Colonic mucosa (tissue), 4 donors: ENCODE results near the gene RPL21. TPM values are rescaled to one million over a fixed set of nuclear protein-coding genes. Genes with fewer than 3 reads are reported as not detected.
A peak's percentile ranks its signal among the peaks of the same experiment; 100 is the strongest.

Experiments
- DNase-seq: peaks from one replicate; pipeline ENCODE4 v3.0.0-alpha.2; 2020
- H3K27ac ChIP-seq: fragments of 200-600 bp; one replicate; pipeline ENCODE4 v1.8.0; 2021
- H3K27me3 ChIP-seq: fragments of 200-600 bp; one replicate; pipeline ENCODE4 v1.8.0; 2021
- H3K36me3 ChIP-seq: fragments of 200-600 bp; one replicate; pipeline ENCODE4 v1.8.0; 2021
- H3K4me1 ChIP-seq: fragments of 200-600 bp; one replicate; pipeline ENCODE4 v1.8.0; 2021; ENCODE audit warnings: mild to moderate bottlenecking
- H3K4me3 ChIP-seq: fragments of 200-600 bp; one replicate; pipeline ENCODE4 v1.8.0; 2021
- H3K9ac ChIP-seq, 2 donors: one replicate each; pipeline ENCODE4 v1.7.0; 2013; ENCODE audit warnings: control low read depth in 2 of 2, low read depth in 2 of 2, low read length in 2 of 2
- H3K9me3 ChIP-seq: fragments of 200-600 bp; one replicate; pipeline ENCODE4 v1.8.0; 2021
- intact Hi-C: fragments of 100-400 bp; cut with DNase I; formaldehyde crosslinking; loops from one replicate; pipeline ENCODE4 v1.14.1; 2022
- total RNA-seq, 2 donors: library from RNA; stranded (reverse); fragmentation: NEBNext Ultra II Directional in 1 of 2; extraction: Animal tissue kit (Norgen Biotek cat#: 25700) in 1 of 2; gene quantifications; one replicate each; pipeline ENCODE4 v1.2.1, GENCODE V29; 2021
- TF ChIP-seq, protein P1 (sequence below): fragments of 200-600 bp; IDR thresholded peaks from one replicate; pipeline ENCODE4 v1.8.0; 2022; ENCODE audit warnings: antibody characterized with exemption, mild to moderate bottlenecking
- donor health status: healthy.
- donor health status: DM: no; HTN: no; CAD: no.
- donor health status: DM: no; HTN: no; CAD: no.

Gene RPL21
- total RNA-seq, 2 donors from 2014 or later: 795 to 929 TPM

DNA sequence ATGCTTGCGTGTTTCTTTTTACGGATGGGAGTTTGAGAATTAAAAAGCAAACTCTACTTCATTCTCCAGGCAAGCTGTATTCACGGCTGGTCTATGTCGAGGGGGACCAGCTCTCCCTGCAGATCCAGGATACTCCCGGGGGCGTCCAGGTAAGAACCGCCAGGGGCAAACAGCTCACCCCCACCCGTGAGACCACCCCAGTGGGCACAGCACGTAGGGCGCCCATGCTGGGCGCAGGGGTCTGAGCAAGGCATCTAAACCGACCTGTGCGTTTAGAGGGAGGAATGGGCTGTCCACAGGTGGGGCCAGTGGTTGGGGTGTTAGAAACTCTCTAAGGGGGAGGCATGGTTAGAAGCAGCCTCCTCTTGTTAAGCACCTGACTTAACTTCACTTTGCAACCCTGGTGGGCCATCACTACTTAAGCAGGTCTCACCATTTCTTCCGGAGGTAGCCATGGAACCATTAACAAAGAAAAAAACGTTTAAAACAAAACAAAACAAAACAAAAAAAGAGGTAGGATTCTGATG lies 20.3 kb downstream of the RPL21 start:
- H3K9me3 ChIP-seq: no peaks in the 10 kb centered on the region
- H3K4me3 ChIP-seq: peak overlapping the region; percentile 87
- H3K4me1 ChIP-seq: peaks cover 7% of the 10 kb centered on the region
- TF ChIP-seq, protein P1, sequence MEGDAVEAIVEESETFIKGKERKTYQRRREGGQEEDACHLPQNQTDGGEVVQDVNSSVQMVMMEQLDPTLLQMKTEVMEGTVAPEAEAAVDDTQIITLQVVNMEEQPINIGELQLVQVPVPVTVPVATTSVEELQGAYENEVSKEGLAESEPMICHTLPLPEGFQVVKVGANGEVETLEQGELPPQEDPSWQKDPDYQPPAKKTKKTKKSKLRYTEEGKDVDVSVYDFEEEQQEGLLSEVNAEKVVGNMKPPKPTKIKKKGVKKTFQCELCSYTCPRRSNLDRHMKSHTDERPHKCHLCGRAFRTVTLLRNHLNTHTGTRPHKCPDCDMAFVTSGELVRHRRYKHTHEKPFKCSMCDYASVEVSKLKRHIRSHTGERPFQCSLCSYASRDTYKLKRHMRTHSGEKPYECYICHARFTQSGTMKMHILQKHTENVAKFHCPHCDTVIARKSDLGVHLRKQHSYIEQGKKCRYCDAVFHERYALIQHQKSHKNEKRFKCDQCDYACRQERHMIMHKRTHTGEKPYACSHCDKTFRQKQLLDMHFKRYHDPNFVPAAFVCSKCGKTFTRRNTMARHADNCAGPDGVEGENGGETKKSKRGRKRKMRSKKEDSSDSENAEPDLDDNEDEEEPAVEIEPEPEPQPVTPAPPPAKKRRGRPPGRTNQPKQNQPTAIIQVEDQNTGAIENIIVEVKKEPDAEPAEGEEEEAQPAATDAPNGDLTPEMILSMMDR: no peak
- H3K27ac ChIP-seq: peak overlapping the region; percentile 97
- intact Hi-C loops: loop anchor here (10.0 kb wide), 1 partner anchor 277 kb away; no protein-coding TSS in a partner anchor
- H3K36me3 ChIP-seq: no peaks in the 10 kb centered on the region
- peak overlapping the region; percentile 91 to 95 for H3K9ac ChIP-seq
- no peak for DNase-seq
- H3K27me3 ChIP-seq: no peaks in the 10 kb centered on the region

DNA sequence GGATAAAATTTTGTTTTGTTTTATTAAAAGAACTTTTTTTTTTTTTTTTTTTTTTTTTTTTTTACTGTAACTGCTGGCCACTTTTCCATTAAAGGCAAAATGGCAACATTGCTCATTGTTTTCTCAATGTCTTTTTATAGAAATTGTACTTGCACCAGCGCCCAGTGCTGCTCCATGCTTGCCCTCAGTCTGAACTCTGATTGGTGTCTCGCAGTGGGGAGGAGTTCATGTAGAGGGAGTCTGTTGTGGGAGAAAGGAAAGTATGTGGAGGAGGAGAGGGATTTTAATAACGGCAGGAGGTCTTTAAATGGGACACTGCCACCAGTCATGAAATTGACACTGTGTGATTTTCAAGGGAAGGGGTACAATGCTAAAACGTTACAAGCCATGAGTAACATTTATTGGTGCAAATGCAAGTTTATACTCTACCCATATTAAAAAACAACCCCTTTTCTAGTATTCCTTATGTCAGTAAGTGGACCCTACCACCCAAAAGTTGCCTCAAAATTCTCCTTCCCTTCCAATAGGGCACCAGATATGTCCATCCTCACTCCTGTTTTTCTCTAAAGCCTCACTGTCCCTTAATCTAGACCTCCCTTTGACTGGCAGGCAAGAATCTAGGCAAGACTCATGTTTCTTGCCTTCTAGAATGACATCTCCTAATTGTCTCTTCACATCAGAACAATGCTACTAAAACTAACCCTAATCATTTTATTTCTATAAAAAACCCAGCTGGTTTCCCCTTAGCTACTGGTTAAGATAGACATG lies 22.5 kb downstream of the RPL21 start:
- TF ChIP-seq, protein P1: no peak
- peaks cover 7% of the 10 kb centered on the region for H3K4me1 ChIP-seq
- H3K9ac ChIP-seq: no peak overlapping the region
- DNase-seq: no peak
- intact Hi-C loops: loop anchor here (10.0 kb wide), 1 partner anchor 279 kb away; no protein-coding TSS in a partner anchor
- H3K36me3 ChIP-seq: no peaks in the 10 kb centered on the region
- H3K4me3 ChIP-seq: no peak overlapping the region
- no peaks in the 10 kb centered on the region for H3K27me3 ChIP-seq
- no peak overlapping the region for H3K27ac ChIP-seq
- H3K9me3 ChIP-seq: no peaks in the 10 kb centered on the region

- DNase-seq: no peak
- TF ChIP-seq, protein P1: no peak
- Histone ChIP-seq H3K4me3 (no peak overlapping the region), H3K9ac (no peak overlapping the region), H3K27ac (no peak overlapping the region), H3K36me3 (no peaks in the 10 kb centered on the region), H3K4me1 (peaks cover 7% of the 10 kb centered on the region), H3K9me3 (no peaks in the 10 kb centered on the region), H3K27me3 (no peaks in the 10 kb centered on the region)
- intact Hi-C loops: loop anchor here (10.0 kb wide), 1 partner anchor 280 kb away; no protein-coding TSS in a partner anchor
These were observed 23.3 kb downstream of the RPL21 start for GRCh38 chr13:27274631-27275030.

- TF ChIP-seq, protein P1: no peak
- Histone ChIP-seq H3K36me3 (no peaks in the 10 kb centered on the region), H3K4me3 (no peak overlapping the region), H3K9me3 (no peaks in the 10 kb centered on the region), H3K27ac (no peak overlapping the region), H3K4me1 (peaks cover 7% of the 10 kb centered on the region), H3K27me3 (no peaks in the 10 kb centered on the region), H3K9ac (no peak overlapping the region)
- intact Hi-C loops: loop anchor here (10.0 kb wide), 1 partner anchor 281 kb away; no protein-coding TSS in a partner anchor
- DNase-seq: no peak
These were observed 24.8 kb downstream of the RPL21 start for GRCh38 chr13:27276188-27276587.

DNA sequence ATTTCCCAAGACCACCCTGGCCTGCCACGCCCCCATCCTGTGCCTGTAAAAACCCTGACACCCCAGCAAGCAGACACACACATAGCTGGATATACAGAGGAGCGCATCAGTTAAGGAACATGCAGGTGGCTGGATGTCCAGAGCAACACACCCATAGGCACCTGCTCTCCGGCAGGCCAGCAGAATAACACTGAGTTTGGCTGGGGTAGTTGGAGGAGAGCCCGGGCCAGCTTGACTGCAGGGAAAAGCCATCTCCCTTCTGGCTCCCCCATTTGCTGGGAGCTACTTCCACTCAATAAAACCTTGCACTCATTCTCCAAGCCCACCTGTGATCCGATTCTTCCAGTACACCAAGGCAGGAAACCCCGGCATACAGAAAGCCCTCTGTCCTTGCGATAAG lies 28.1 kb downstream of the RPL21 start:
- intact Hi-C loops: loop anchor here (10.0 kb wide), 1 partner anchor 285 kb away; no protein-coding TSS in a partner anchor
- TF ChIP-seq, protein P1: no peak
- no peak overlapping the region for H3K27ac ChIP-seq
- DNase-seq: no peak
- H3K9me3 ChIP-seq: no peaks in the 10 kb centered on the region
- no peak overlapping the region for H3K9ac ChIP-seq
- H3K4me1 ChIP-seq: no peaks in the 10 kb centered on the region
- no peak overlapping the region for H3K4me3 ChIP-seq
- H3K36me3 ChIP-seq: no peaks in the 10 kb centered on the region
- no peaks in the 10 kb centered on the region for H3K27me3 ChIP-seq
